GM18508 (cell line): ENCODE data around the gene LAMTOR5.
"Not testable (repeated sequence)": the region's sequence is repeated elsewhere in the genome, so short reads cannot be mapped to it uniquely, and the experiment has no call there.

Experiments
- ATAC-seq: cut with Tn5 transposase; IDR thresholded peaks from one replicate; pipeline ENCODE4 v1.9.1; 2021; ENCODE audit warnings: moderate number of reproducible peaks; ENCODE audit not compliant: insufficient read depth, unreplicated experiment

The LAMTOR5 gene

DNA sequence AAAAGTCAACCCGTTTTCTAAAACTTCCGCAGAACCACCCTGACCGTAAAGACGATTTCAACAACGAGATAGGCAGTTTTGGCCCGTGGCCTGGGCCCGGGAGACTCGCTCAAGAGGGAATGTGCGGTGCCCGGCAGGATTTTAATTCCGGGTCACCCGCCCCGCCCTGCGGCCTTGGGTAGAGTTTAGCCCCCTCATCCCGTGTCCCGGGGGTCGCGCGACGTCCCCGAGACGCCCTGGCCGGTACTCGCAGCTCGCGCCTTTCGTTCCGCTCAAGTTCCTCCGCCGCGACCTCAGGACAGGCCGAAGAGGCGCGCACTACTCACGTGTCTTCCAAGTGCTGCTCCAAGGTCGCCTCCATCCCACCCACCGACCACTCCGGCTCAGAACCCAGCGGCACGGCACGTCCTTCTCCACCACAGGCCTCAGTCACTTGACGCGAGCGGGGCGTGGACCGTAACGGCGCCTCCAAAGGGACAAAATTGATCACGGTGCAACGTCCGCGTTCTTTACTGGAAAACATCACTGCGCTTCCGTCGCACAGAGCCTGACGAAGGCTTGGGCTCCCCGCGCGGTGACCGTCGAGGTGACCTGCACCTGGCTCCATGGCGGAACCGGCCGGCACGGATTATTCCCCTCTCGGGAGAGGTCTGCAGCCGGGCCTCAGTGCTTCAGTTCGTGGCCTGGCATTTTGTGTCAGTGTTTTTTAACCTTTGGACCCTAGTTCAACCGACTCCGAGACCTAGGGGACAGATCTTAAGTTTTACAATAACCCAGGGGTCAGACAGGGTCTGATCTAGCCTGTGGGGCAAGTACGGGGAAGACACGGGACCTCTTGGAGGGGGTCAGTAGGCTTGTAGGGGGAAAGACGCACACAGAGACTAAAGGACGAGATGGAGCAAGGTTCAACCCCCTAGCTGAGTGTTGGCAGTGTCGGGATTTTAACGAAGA lies at the start of gene LAMTOR5:
Gene LAMTOR5, minus strand, starts transcription at position 435 of the 951 bp plus-strand sequence. Its CDS starts 74 bp downstream, at position 361.
- peak; percentile 76 for ATAC-seq

DNA sequence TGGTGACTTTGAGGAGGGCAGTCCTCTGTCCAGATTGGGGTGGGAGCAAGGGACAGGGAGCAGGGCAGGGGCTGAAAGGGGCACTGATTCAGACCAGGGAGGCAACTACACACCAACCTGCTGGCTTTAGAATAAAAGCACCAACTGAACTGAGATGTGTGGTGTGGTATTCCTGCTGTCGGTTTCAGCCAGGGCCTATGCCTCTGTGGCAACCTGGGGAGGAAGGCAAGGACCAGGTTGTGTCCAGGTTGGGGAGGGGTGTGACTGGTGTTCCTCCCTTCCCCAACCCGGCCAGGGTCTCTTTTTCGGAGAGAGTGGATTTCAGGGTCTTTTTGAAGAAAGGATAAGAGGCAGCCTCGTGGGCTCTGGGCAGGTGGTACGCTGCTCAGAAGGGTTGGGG lies 49.7 kb upstream of the LAMTOR5 start:
- ATAC-seq, result no peak

DNA sequence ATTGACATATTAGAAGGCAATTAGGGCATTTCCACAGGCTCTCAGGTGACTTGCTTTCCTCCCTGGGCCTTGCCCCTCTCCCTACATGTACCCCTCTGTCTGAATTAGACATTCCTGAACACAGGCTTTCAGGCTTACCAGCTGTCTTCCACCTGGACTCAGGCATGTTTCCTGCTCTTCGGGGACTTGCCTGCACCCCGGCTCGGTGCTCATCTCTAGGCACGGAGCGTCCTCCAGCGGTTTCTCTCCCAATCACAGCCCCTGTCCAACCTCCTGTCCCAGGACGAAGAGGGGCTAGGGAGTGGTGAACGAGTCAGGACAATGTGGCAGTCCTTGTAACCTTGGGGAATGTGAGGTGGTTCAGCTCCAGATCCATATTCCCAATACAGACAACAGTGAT lies 47.7 kb upstream of the LAMTOR5 start:
- ATAC-seq, result no peak

DNA sequence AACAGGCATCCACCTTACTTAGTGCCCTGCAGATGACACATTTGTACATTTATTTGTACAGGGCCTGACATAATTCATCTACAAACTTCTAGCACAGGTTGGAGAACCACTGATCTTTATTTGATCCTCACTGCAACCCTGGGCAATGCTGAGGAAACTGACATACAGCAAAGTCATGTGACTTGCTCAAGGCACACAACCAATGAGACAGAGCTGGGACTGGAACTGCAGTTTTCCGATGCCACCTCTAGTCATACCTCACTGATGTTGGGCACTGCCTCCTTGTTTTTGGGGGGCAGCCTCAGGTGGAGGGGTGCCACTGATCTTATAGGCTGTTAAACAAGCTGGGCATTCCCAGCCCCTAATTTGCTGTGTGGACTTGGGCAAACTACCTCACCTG lies 46.8 kb upstream of the LAMTOR5 start:
- no peak for ATAC-seq

DNA sequence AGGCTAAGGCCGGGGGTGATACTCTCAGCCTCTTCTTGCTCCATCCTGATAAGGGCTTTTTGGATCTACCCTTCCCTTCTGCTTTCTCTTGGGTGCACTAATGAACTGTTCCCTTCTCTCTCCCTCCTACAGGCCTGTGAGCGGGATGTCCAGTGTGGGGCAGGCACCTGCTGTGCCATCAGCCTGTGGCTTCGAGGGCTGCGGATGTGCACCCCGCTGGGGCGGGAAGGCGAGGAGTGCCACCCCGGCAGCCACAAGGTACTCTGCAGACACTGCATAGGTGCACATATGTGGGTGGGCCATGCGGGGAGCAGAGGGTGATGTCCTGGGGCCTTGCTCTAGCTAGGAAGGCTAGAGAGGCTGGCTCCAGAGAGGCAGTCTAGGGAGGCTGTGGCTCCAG lies 46.3 kb upstream of the LAMTOR5 start:
- no peak for ATAC-seq

DNA sequence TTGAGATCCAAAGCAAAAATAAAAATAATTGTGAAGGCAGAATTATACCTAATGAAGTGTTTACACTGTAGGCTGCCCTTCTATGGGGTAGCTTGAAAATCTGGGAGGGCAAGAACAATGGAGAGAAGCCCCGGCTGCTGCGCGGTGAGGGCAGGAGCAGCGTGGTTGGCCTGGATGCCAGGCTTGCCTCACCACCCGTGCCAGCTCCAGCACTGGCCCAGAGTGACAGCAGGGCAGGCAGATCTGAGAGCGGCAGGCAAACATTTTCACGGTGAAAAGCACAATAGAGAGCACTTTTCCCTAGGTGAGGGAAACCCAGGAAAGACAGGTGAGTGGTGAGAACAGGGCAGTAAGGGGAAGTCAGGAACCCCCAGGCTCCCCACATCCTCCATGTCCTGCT lies 44.8 kb upstream of the LAMTOR5 start:
- ATAC-seq, result no peak

DNA sequence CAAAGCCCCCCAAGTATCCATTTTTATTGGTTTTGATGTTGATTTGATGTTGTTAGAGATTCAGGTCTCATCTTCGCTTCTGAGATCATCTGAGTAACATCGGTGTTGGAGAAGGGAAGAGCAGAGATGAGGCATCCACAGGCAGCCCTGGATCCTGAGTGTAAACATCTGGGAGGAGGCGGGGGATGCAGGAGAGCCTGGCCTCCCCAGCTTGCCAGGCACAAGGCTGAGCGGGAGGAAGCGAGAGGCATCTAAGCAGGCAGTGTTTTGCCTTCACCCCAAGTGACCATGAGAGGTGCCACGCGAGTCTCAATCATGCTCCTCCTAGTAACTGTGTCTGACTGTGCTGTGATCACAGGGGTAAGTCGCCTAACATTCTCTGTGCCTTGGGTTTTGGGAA lies 43.4 kb upstream of the LAMTOR5 start, which contains the start of gene PROK1:
Gene PROK1, plus strand, starts transcription at position 221 of the 400 bp plus-strand sequence. Its CDS starts 68 bp downstream, at position 289.
- no peak for ATAC-seq

DNA sequence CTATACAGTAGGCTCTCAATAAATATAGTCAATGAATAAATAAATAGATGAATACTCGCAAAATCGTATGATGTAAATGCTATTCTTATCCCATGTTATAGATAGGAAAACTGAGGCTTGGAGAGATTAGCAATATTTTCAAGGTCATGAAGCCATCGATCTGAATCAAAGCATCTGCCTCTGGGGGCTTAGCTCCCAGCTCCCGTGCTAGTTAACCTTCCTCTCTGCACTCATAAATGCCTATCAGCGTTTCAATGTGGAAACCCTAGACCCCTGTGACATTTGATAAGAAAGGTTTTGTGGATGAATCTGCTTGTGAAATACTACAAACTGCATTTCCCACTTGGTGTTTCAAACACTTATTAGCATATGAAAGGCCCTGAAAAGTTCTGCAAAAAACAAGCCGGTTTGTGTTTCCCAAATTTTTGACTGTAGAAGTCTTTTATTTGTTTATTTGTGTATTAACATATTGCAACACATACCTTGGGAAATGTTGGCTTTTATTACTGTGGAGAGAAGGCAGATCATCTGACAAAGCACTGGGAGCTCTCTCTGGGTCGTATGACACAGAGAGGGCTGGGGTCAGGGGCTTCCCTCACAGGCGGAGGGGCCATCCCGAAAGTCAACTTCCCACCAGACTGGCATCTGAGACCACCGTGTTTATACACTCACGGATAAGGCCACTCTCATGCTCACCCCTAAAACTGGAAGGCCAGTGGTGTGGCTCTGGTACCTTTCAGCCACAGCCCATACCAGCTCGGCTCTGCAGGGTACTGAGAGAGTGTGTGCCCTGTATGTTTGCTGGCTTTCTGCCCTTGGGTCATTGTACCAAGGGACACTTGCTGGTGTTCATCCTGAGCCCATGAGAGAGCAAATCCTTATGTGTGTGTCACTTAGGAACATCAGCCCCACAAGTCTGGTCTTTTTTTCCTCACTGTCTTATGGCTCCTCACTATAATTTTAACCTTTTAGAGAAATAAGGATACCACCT lies 42.5 kb upstream of the LAMTOR5 start:
- ATAC-seq, result no peak

DNA sequence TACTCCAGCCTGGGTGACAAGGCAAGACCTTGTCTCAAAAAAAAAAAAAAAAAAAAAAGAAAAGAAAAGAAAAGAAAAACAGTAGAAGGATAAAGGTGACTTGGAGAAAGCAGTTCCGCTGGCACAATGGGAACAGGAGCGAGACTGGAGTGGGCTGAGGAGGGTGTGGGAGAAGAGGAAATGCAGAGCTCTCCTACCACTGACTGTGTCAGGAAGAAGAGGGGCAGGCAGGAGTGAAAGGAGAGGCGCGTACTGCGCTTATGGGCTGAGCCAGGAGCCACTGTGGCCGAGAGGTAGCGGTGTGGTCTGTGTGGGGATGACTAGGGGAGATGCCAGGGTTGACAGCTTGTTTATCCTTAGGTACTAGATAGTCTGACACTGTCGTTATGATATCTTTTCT lies 37.1 kb upstream of the LAMTOR5 start:
- ATAC-seq, result no peak

DNA sequence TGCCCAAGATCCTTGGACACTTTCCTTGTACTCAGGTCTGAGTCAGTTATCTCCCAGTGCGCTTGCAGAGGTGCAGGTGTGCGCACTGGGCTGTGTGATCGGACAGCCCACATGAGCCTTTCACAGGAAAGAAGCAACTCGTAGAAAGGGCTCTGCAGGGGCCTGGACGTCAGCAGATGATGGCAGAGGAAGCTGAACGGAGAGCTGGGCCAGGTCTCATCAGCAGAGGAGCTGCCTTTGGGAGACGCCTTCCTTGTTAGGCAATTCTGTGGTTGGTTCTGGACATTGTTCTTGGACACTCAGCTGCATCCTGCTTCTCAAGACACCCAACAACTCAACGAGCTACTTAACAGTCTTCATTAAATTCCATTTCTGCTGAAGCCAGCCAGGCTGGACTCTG lies 36.0 kb upstream of the LAMTOR5 start:
- no peak for ATAC-seq

DNA sequence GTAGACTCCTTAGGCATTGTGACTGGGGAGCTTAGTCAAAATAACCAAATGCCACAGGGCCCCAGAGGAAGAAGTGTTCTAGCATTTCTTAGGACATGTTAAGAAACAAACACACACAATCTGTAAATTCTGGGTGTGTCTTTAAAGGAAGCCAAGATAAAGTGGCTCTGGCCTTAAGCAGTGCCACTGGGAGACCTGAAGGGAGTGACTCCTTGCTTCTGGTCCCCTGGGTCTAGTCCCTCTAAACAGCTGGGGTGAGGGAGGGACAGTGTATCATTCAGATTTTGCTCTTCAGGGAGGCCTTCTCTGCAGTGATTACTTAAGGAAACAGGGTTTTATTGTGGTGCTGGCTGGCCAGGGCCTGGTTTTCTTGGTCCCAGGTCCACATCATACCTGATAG lies 34.4 kb upstream of the LAMTOR5 start:
- no peak for ATAC-seq

DNA sequence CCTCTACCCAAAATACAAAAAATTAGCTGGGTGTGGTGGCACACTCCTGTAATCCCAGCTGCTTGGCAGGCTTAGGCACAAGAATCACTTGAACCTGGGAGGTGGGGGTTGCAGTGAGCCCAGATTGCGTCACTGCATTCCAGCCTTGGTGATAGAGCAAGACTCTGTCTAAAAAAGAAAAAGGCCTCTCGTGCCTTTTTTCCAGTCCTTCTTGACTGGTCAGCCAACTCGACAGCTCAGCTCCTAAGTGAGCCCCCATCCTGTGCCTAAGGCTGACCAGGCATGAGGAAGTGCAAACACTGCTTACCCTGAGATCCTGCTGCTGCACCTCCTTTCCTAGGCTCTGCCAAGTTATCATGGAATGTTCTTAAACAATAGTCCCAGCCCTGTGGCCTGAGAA lies 33.4 kb upstream of the LAMTOR5 start:
- ATAC-seq, result no peak

DNA sequence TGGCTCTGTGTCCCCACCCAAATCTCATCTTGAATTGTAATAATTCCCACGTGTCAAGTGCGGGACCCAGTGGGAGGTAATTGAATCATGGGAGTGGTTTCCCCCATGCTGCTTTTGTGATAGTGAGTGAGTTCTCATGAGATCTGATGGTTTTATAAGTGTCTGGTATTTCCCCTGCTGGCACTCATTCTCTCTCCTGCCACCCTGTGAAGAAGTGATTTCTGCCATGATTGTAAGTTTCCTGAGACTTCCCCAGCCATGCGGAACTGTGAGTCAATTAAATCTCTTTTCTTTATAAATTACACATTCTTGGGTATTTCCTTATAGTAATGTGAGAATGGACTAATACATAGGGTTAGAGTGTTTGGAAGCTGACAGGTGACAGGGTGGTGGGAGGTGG lies 32.4 kb upstream of the LAMTOR5 start:
- ATAC-seq, result not testable (repeated sequence)

DNA sequence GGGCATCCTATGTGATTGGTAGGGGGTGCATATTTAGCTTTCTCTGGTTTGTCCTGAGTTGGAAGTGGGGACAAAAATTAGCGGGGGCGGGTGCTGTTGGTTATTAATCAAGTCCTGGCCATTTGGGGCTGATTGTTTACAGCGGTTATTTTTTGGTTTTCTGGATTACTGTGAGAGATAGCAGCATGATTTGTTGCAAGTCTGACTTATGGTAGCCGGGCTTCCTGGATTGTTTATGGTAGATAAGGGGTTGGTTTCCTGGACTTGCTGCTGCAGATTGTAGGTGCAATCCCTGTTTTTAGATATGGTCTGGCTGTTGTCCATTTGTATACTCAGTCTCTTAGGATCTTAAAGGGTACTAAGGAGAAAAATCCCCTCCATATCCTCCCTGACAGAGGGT lies 31.4 kb upstream of the LAMTOR5 start:
- ATAC-seq, result no peak

DNA sequence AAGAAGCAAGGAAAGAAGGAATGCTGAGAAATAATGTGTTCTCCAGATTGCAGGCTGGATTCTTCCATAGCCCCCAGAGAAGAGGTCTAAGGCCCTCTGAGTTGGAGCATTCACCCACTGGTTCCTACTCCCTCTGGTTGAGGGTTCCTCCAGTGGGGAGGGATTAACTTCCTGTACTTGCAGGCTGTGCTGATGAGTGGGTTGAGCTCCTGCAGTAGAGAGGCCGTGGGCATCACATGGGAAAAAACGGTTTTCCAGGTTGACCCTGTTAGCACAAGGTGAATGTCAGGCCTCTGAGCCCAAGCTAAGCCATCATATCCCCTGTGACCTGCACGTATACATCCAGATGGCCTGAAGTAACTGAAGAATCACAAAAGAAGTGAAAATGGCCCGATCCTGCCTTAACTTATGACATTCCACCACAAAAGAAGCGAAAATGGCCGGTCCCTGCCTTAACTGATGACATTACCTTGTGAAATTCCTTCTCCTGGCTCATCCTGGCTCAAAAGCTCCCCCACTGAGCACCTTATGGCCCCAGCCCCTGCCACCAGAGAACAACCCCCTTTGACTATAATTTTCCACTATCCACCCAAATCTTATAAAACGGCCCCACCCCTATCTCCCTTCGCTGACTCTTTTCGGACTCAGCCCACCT lies 30.3 kb upstream of the LAMTOR5 start:
- ATAC-seq, result not testable (repeated sequence)

DNA sequence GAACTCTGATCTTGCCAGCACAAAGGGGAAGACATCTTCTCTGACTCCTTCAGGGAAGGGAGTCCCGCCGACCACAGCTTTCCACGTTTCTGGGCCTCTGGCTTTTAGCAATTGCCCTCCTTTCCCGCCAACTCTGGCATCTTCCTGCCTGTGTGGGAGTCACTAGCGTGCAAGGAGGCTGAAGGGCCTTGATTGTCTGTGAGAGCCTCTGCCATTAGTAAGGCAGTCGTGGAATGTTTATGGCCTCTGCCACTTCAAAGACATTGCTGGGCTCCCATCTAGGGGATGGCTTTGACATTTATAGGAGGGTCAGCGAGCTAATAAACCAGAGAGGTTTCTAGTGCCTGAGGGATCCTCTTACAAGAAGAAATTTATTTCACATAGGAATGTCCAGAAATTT lies 29.1 kb upstream of the LAMTOR5 start:
- ATAC-seq, result no peak

DNA sequence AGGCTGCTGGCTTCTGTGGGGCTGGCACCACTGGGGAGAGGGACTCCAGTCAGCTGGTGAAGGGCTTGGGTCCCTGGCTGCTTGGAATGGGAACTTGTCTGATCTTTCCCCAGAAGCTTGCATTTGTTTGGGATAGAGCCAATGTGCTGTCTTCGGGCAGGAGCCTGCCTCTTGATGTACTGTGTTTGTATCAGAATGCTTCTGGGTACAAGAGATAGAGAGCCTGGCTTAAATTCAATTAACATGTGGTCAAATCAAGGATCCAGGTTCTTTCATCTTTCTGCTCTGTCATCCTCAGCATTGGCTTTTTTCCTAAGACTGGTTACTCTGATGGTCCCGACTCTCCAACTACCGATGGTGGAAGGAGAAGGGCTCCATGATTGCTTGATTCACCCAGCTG lies 27.5 kb upstream of the LAMTOR5 start:
- no peak for ATAC-seq

DNA sequence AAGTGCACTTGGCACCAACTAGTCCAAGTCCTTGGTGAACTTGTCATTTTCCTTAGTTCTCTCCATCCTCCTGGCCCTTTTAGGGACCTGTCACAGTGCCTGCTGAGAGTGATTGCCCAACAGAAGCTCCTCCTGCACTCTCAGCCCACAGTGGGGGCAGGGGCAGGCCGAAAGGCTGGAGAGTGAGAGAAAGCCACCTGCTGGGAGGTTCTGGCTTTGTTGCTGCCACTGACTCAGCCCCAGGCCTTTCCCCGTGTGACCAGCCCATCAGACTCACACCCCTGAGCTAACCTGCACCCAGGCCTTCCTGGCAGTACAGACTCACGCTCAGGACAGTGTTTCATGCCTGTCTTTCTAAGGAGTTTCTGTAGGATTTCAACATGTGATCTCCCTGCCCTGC lies 26.3 kb upstream of the LAMTOR5 start:
- no peak for ATAC-seq

DNA sequence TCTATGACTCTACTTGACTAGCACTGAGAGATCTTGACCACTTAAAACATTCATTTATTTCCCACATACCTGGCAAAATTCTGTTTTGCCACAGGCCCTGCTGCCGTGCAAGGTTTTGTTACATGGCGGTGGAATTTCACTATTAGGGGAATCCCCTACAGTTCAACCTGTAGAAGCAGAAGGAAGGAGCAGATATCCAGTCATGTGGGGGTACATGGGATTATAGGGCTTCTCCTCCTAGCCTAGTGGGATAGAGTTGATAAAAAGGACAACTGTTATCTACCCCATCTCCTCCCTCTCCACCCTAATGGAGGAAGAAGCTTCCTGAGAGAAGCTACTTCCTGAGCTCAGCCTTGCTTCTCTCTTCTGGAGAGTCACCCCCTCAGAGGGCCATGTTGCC lies 25.7 kb upstream of the LAMTOR5 start:
- ATAC-seq, result no peak

DNA sequence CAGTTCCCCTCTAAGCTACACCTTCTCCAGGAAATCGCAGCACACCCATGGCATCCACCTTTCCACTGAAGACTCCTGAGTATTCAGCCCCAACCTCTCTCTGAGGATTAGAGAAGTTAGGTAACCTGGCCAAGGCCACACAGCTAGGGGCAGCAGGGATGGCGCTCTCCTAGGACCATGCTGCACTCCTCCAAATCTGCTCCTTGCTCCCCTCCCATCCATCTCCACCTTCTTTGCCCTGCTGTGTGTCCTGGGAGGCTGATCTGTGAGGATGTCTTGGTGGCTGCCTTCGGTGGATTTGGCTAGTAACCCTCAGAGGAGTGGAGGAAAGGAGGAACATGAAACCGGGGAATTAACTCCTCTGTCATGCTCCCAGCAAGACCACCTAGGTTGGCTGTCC lies 23.4 kb upstream of the LAMTOR5 start:
- ATAC-seq, result no peak
